ENCODE data around the gene EGFR.
A peak's percentile ranks its signal among the peaks of the same experiment; 100 is the strongest.

EGFR gene

GRCh38 chr7:55128693-55129394 lies 110.0 kb downstream of the EGFR start:
- H3K36me3 ChIP-seq (replicated peaks in 1 of 2; ENCODE audit: control insufficient read depth in 2 of 2, insufficient read depth in 2 of 2, low read length in 2 of 2) = no peaks in the 10 kb centered on the region
- H4K91ac ChIP-seq (ENCODE audit: low read depth, low read length, poor library complexity) = no peak overlapping the region
- no peak overlapping the region for H3K4ac ChIP-seq (ENCODE audit: low read length)
- H3K18ac ChIP-seq (ENCODE audit: low read length) = no peak overlapping the region
- H2AFZ ChIP-seq (ENCODE audit: low read length) = no peak overlapping the region
- no peak overlapping the region for H2BK120ac ChIP-seq (ENCODE audit: low read depth, low read length)
- no peak overlapping the region for H2BK12ac ChIP-seq (ENCODE audit: low read length)
- no peak overlapping the region for H3K9ac ChIP-seq (ENCODE audit: low read depth, low read length, poor library complexity)
- peaks cover 27 to 46% of the 10 kb centered on the region in 2 donors for H3K4me1 ChIP-seq (ENCODE audit: control insufficient read depth in 2 of 2, insufficient read depth in 1 of 2, low read depth in 1 of 2, low read length in 2 of 2)
- H2BK15ac ChIP-seq (ENCODE audit: low read length) = no peak overlapping the region
- no peak for DNase-seq (ENCODE audit: low spot score)
- no peak overlapping the region for H3K4me2 ChIP-seq (ENCODE audit: insufficient read depth, low read length, poor library complexity, severe bottlenecking)
- no peak overlapping the region for H3K14ac ChIP-seq (ENCODE audit: low read length)
- no peak overlapping the region for H2BK5ac ChIP-seq (ENCODE audit: low read length)
- H4K8ac ChIP-seq (ENCODE audit: low read depth, low read length) = no peak overlapping the region
- no peak overlapping the region for H3K23ac ChIP-seq (ENCODE audit: low read depth, low read length, poor library complexity)
- H3K79me1 ChIP-seq (ENCODE audit: low read depth, low read length) = no peaks in the 10 kb centered on the region
- no peaks in the 10 kb centered on the region for H3K27me3 ChIP-seq (ENCODE audit: control insufficient read depth in 3 of 3, insufficient read depth in 3 of 3, low read depth in 1 of 3, low read length in 3 of 3)
- no peaks in the 10 kb centered on the region for H3K9me3 ChIP-seq (replicated peaks in 1 of 2; ENCODE audit: control insufficient read depth in 2 of 2, insufficient read depth in 1 of 2, low read depth in 1 of 2, low read length in 2 of 2)
- H3K27ac ChIP-seq (replicated peaks; ENCODE audit: low read length) = no peak overlapping the region
- no CpG with 5 or more reads among the region's 6 CpGs for WGBS, 2 donors (ENCODE audit: extremely low coverage in 2 of 2, insufficient read length in 2 of 2, insufficient replicate concordance in 1 of 2)
- no peak overlapping the region for H3K4me3 ChIP-seq (ENCODE audit: low read length in 2 of 2)
- no peak overlapping the region for H2AK5ac ChIP-seq (ENCODE audit: low read depth, low read length)

GRCh38 chr7:55129541-55130394 lies 111.0 kb downstream of the EGFR start:
- Histone ChIP-seq H3K23ac (ENCODE audit: low read depth, low read length, poor library complexity) (no peak overlapping the region), H2BK5ac (ENCODE audit: low read length) (no peak overlapping the region), H4K91ac (ENCODE audit: low read depth, low read length, poor library complexity) (no peak overlapping the region), H3K4me3 (ENCODE audit: low read length in 2 of 2) (peak overlapping the region in 1 of 2 donors; percentile 1), H3K4ac (ENCODE audit: low read length) (no peak overlapping the region), H3K9me3 (replicated peaks in 1 of 2; ENCODE audit: control insufficient read depth in 2 of 2, insufficient read depth in 1 of 2, low read depth in 1 of 2, low read length in 2 of 2) (no peaks in the 10 kb centered on the region), H2BK120ac (ENCODE audit: low read depth, low read length) (no peak overlapping the region), H3K36me3 (replicated peaks in 1 of 2; ENCODE audit: control insufficient read depth in 2 of 2, insufficient read depth in 2 of 2, low read length in 2 of 2) (no peaks in the 10 kb centered on the region), H4K8ac (ENCODE audit: low read depth, low read length) (no peak overlapping the region), H2BK15ac (ENCODE audit: low read length) (no peak overlapping the region), H2BK12ac (ENCODE audit: low read length) (no peak overlapping the region), H3K27me3 (ENCODE audit: control insufficient read depth in 3 of 3, insufficient read depth in 3 of 3, low read depth in 1 of 3, low read length in 3 of 3) (no peaks in the 10 kb centered on the region), H3K18ac (ENCODE audit: low read length) (no peak overlapping the region), H2AK5ac (ENCODE audit: low read depth, low read length) (no peak overlapping the region), H3K4me1 (ENCODE audit: control insufficient read depth in 2 of 2, insufficient read depth in 1 of 2, low read depth in 1 of 2, low read length in 2 of 2) (peaks cover 27 to 46% of the 10 kb centered on the region in 2 donors), H3K79me1 (ENCODE audit: low read depth, low read length) (no peaks in the 10 kb centered on the region), H3K9ac (ENCODE audit: low read depth, low read length, poor library complexity) (no peak overlapping the region), H2AFZ (ENCODE audit: low read length) (peak overlapping the region; percentile 73), H3K27ac (replicated peaks; ENCODE audit: low read length) (no peak overlapping the region), H3K14ac (ENCODE audit: low read length) (no peak overlapping the region), H3K4me2 (ENCODE audit: insufficient read depth, low read length, poor library complexity, severe bottlenecking) (no peak overlapping the region)
- no peak for DNase-seq (ENCODE audit: low spot score)
- no CpG with 5 or more reads among the region's 8 CpGs for WGBS, 2 donors (ENCODE audit: extremely low coverage in 2 of 2, insufficient read length in 2 of 2, insufficient replicate concordance in 1 of 2)

- H3K18ac ChIP-seq (ENCODE audit: low read length) = no peak overlapping the region
- no peak overlapping the region for H3K9ac ChIP-seq (ENCODE audit: low read depth, low read length, poor library complexity)
- no CpG with 5 or more reads among the region's 15 CpGs for WGBS, 2 donors (ENCODE audit: extremely low coverage in 2 of 2, insufficient read length in 2 of 2, insufficient replicate concordance in 1 of 2)
- peaks cover 27 to 46% of the 10 kb centered on the region in 2 donors for H3K4me1 ChIP-seq (ENCODE audit: control insufficient read depth in 2 of 2, insufficient read depth in 1 of 2, low read depth in 1 of 2, low read length in 2 of 2)
- no peaks in the 10 kb centered on the region for H3K79me1 ChIP-seq (ENCODE audit: low read depth, low read length)
- H3K4ac ChIP-seq (ENCODE audit: low read length) = no peak overlapping the region
- no peak overlapping the region for H2BK5ac ChIP-seq (ENCODE audit: low read length)
- H3K27ac ChIP-seq (replicated peaks; ENCODE audit: low read length) = no peak overlapping the region
- peak; percentile 56 for DNase-seq (ENCODE audit: low spot score)
- peak overlapping the region in 1 of 2 donors; percentile 1 for H3K4me3 ChIP-seq (ENCODE audit: low read length in 2 of 2)
- H3K4me2 ChIP-seq (ENCODE audit: insufficient read depth, low read length, poor library complexity, severe bottlenecking) = no peak overlapping the region
- H3K36me3 ChIP-seq (replicated peaks in 1 of 2; ENCODE audit: control insufficient read depth in 2 of 2, insufficient read depth in 2 of 2, low read length in 2 of 2) = no peaks in the 10 kb centered on the region
- no peak overlapping the region for H3K14ac ChIP-seq (ENCODE audit: low read length)
- H2BK12ac ChIP-seq (ENCODE audit: low read length) = no peak overlapping the region
- no peak overlapping the region for H2BK15ac ChIP-seq (ENCODE audit: low read length)
- no peak overlapping the region for H3K23ac ChIP-seq (ENCODE audit: low read depth, low read length, poor library complexity)
- no peak overlapping the region for H2BK120ac ChIP-seq (ENCODE audit: low read depth, low read length)
- no peaks in the 10 kb centered on the region for H3K27me3 ChIP-seq (ENCODE audit: control insufficient read depth in 3 of 3, insufficient read depth in 3 of 3, low read depth in 1 of 3, low read length in 3 of 3)
- H4K8ac ChIP-seq (ENCODE audit: low read depth, low read length) = no peak overlapping the region
- no peak overlapping the region for H2AK5ac ChIP-seq (ENCODE audit: low read depth, low read length)
- no peaks in the 10 kb centered on the region for H3K9me3 ChIP-seq (replicated peaks in 1 of 2; ENCODE audit: control insufficient read depth in 2 of 2, insufficient read depth in 1 of 2, low read depth in 1 of 2, low read length in 2 of 2)
- H4K91ac ChIP-seq (ENCODE audit: low read depth, low read length, poor library complexity) = no peak overlapping the region
- H2AFZ ChIP-seq (ENCODE audit: low read length) = peak overlapping the region; percentile 73
Observed at GRCh38 chr7:55130395-55131141, 111.8 kb downstream of the EGFR start.
